A673 (cell line): Measurements from ENCODE around the gene ESR2. TPM values are rescaled to one million over a fixed set of nuclear protein-coding genes. Genes with fewer than 3 reads are reported as not detected.
"Not testable (repeated sequence)": the region's sequence is repeated elsewhere in the genome, so short reads cannot be mapped to it uniquely, and the experiment has no call there.

ENCODE experiments used
- BruUV-seq: library from RNA; stranded (reverse); fragments of 400-500 nt; replicated peaks from 2 replicates; lab custom pipeline; 2021; lab: Mats Ljungman, UMichigan
- CTCF ChIA-PET: fragments of 300-600 bp; sonication (Branson Sonifier 250); formaldehyde crosslinking; loops from one replicate; lab custom pipeline; 2022; ENCODE audit warnings: antibody characterized with exemption; lab: Charles Lee
- POLR2A ChIA-PET: fragments of 300-600 bp; sonication (Branson Sonifier 250); formaldehyde crosslinking; loops from one replicate; lab custom pipeline; 2022; ENCODE audit warnings: antibody characterized with exemption; ENCODE audit not compliant: low non-redundant PET; lab: Charles Lee
- DNase-seq: peaks from one replicate; pipeline ENCODE4 v3.0.0-alpha.2; 2015; ENCODE audit warnings: low spot score
- H3K27ac ChIP-seq: fragments of 200-600 bp; sonication (generic); 2 replicates; pipeline ENCODE4 v1.5.1; 2016; ENCODE audit warnings: mixed run types, low read depth, mild to moderate bottlenecking, mixed read lengths, antibody characterized with exemption, low read length; ENCODE audit not compliant: poor library complexity, severe bottlenecking
- H3K27me3 ChIP-seq: fragments of 200-600 bp; sonication (generic); replicated peaks from 2 replicates; pipeline ENCODE4 v1.6.1; 2017; ENCODE audit warnings: mixed run types, low read depth, mild to moderate bottlenecking, mixed read lengths, antibody characterized with exemption, low read length; ENCODE audit not compliant: insufficient read depth, poor library complexity
- H3K36me3 ChIP-seq: fragments of 200-600 bp; sonication (generic); 2 replicates; pipeline ENCODE4 v1.6.1; 2016; ENCODE audit warnings: mixed run types, mild to moderate bottlenecking, mixed read lengths, antibody characterized with exemption, low read length; ENCODE audit not compliant: insufficient read depth, poor library complexity, severe bottlenecking
- H3K4me1 ChIP-seq: fragments of 200-600 bp; sonication (generic); 2 replicates; pipeline ENCODE4 v1.6.1; 2017; ENCODE audit warnings: mixed run types, mild to moderate bottlenecking, mixed read lengths, antibody characterized with exemption, low read length; ENCODE audit not compliant: insufficient read depth, poor library complexity, severe bottlenecking
- H3K4me3 ChIP-seq: fragments of 200-600 bp; sonication (generic); 2 replicates; pipeline ENCODE4 v1.5.1; 2016; ENCODE audit warnings: low read depth, mixed run types, mild to moderate bottlenecking, mixed read lengths, low read length; ENCODE audit not compliant: poor library complexity, severe bottlenecking
- H3K9me3 ChIP-seq: fragments of 200-600 bp; sonication (generic); 2 replicates; pipeline ENCODE4 v1.6.1; 2016; ENCODE audit warnings: mixed run types, low read depth, mild to moderate bottlenecking, mixed read lengths, antibody characterized with exemption, low read length; ENCODE audit not compliant: poor library complexity, severe bottlenecking
- CTCF ChIP-seq: fragments of 300-800, 200-600 bp; sonication (generic); conservative IDR thresholded peaks from 2 replicates; pipeline ENCODE4 v1.5.1; 2017; ENCODE audit warnings: low read depth, mild to moderate bottlenecking, antibody characterized with exemption, low read length, moderate library complexity, mixed read lengths
- EZH2 ChIP-seq: fragments of 200-600 bp; sonication (generic); IDR thresholded peaks from 2 replicates; pipeline ENCODE4 v1.6.1; 2017; ENCODE audit warnings: borderline replicate concordance, low read depth, mild to moderate bottlenecking, mixed read lengths, antibody characterized with exemption, low read length; ENCODE audit not compliant: poor library complexity, severe bottlenecking
- intact Hi-C: fragments of 100-400 bp; cut with micrococcal nuclease; formaldehyde crosslinking; loops from one replicate; pipeline ENCODE4 v1.10.0; 2022; ENCODE audit not compliant: unreplicated experiment
- total RNA-seq: library from RNA; stranded (reverse); gene quantifications from 2 replicates; pipeline ENCODE4 v1.2.3, GENCODE V29; 2021

ESR2 gene
- total RNA-seq, 1 experiment from 2014 or later = 0.71 TPM

- DNase-seq = no peak
- H3K27me3 ChIP-seq = no peaks in the 10 kb centered on the region
- intact Hi-C loops = no loop called here
- no peak overlapping the region for H3K4me3 ChIP-seq
- H3K36me3 ChIP-seq = no peaks in the 10 kb centered on the region
- no peak for TF ChIP-seq EZH2
- no peak for TF ChIP-seq CTCF
- no peaks in the 10 kb centered on the region for H3K9me3 ChIP-seq
- no peak overlapping the region for H3K27ac ChIP-seq
- POLR2A ChIA-PET = no interaction called here
- BruUV-seq = no TSS peak
- no peaks in the 10 kb centered on the region for H3K4me1 ChIP-seq
- CTCF ChIA-PET = no interaction called here
Observed at GRCh38 chr14:64119980-64120379, 174.2 kb downstream of the ESR2 start.

GRCh38 chr14:64119500-64119899 lies 174.7 kb downstream of the ESR2 start:
- intact Hi-C loops = no loop called here
- no peak for TF ChIP-seq CTCF
- no peak for TF ChIP-seq EZH2
- H3K4me3 ChIP-seq = no peak overlapping the region
- DNase-seq = no peak
- no peaks in the 10 kb centered on the region for H3K4me1 ChIP-seq
- no peaks in the 10 kb centered on the region for H3K9me3 ChIP-seq
- no peak overlapping the region for H3K27ac ChIP-seq
- H3K36me3 ChIP-seq = no peaks in the 10 kb centered on the region
- no peaks in the 10 kb centered on the region for H3K27me3 ChIP-seq
- ChIA-PET CTCF (no interaction called here), POLR2A (no interaction called here)
- BruUV-seq = no TSS peak

- POLR2A ChIA-PET = no interaction called here
- no TSS peak for BruUV-seq
Observed at GRCh38 chr14:64118892-64119291, 175.3 kb downstream of the ESR2 start.

GRCh38 chr14:64118403-64118742 lies 175.8 kb downstream of the ESR2 start:
- H3K4me3 ChIP-seq, POLR2A ChIA-PET, H3K4me1 ChIP-seq, BruUV-seq, DNase-seq, H3K27ac ChIP-seq, intact Hi-C loops, H3K36me3 ChIP-seq, H3K9me3 ChIP-seq, H3K27me3 ChIP-seq, CTCF ChIA-PET: not testable (repeated sequence)

More at GRCh38 chr14:64118892-64119291, 175.3 kb downstream of the ESR2 start:
- Histone ChIP-seq H3K36me3 (no peaks in the 10 kb centered on the region), H3K9me3 (no peaks in the 10 kb centered on the region), H3K27me3 (no peaks in the 10 kb centered on the region), H3K27ac (no peak overlapping the region), H3K4me1 (no peaks in the 10 kb centered on the region), H3K4me3 (no peak overlapping the region)
- CTCF ChIA-PET = no interaction called here
- intact Hi-C loops = no loop called here
- TF ChIP-seq CTCF (no peak), EZH2 (no peak)
- DNase-seq = no peak
